Erythroblast (primary cell): Measurements from ENCODE around the gene SLC24A3.

ENCODE experiments used
- GATA1 ChIP-seq: IDR thresholded peaks from 2 replicates; pipeline ENCODE4 v1.6.1; 2011; ENCODE audit warnings: low read depth, mild to moderate bottlenecking, control low read depth, low read length, moderate library complexity
- POLR2A ChIP-seq: IDR thresholded peaks from 2 replicates; pipeline ENCODE4 v1.6.1; 2011; ENCODE audit warnings: mild to moderate bottlenecking, low read length

DNA sequence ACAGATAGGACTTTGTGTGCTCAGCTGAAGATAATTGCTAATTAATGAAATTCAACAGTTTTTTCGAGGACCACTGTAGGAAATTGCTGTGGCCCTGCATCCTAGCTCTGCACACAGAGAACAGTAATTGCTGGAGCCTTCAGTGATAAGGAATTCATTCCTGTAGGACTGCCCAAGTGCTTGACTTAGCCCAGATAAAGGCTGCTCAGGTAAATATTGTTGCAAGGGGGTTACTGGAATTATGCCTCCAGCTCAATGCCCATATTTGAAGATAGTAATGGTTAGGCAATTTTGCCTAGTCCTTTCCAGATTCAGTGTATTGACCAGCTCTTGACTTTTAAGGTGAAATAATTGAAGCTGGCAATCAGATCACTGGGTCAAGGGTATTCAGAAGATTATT lies 122.9 kb downstream of the SLC24A3 start:
- no peak for TF ChIP-seq GATA1
- no peak for TF ChIP-seq POLR2A
